GM12878 (cell line): ENCODE measurements around the gene CTSA.

Source experiments
- BHLHE40 ChIP-seq, 2 experiments: fragments of 450-650 bp in 1 of 2; IDR thresholded peaks; 2 replicates each; pipeline ENCODE4 v1.6.1; 2011 to 2017; ENCODE audit warnings: low read depth in 2 of 2, borderline replicate concordance in 1 of 2, improper control_type of control experiment in 1 of 2, low read length in 1 of 2, mild to moderate bottlenecking in 1 of 2
- MLLT1 ChIP-seq: fragments of 450-650 bp; IDR thresholded peaks from 2 replicates; pipeline ENCODE4 v1.6.1; 2016; ENCODE audit warnings: mild to moderate bottlenecking
- POLR2A ChIP-seq: IDR thresholded peaks from 2 replicates; pipeline ENCODE4 v1.6.1; 2011; ENCODE audit warnings: low read depth, mild to moderate bottlenecking, low read length
- POLR2AphosphoS5 ChIP-seq: IDR thresholded peaks from 2 replicates; pipeline ENCODE4 v1.6.1; 2011; ENCODE audit warnings: mild to moderate bottlenecking, low read length, inconsistent platforms

- TF ChIP-seq BHLHE40 (IDR thresholded peaks at IDR 0.05; ENCODE audit: borderline replicate concordance in 1 of 2, low read depth in 2 of 2, low read length in 1 of 2) (no peak), POLR2AphosphoS5 (no peak), MLLT1 (no peak), POLR2A (no peak)
Observed at GRCh38 chr20:45926731-45927070, 35.6 kb downstream of the CTSA start.
